Measurements from ENCODE around the gene PCCA. TPM values are rescaled to one million over a fixed set of nuclear protein-coding genes. Genes with fewer than 3 reads are reported as not detected.

PCCA gene
- total RNA-seq, 1 experiment from 2014 or later = 8.9 TPM

GRCh38 chr13:100546713-100547405, 458.0 kb downstream of the PCCA start:
- CTCF ChIA-PET = no interaction called here
- Mint-ChIP-seq H3K27ac (ENCODE audit: unreplicated experiment) (no peak overlapping the region), H3K36me3 (ENCODE audit: insufficient read depth, unreplicated experiment) (no peaks in the 10 kb centered on the region), H3K27me3 (ENCODE audit: unreplicated experiment) (no peaks in the 10 kb centered on the region), H3K4me3 (ENCODE audit: low read depth, unreplicated experiment) (no peak overlapping the region), H3K9me3 (ENCODE audit: low read depth, unreplicated experiment) (no peaks in the 10 kb centered on the region), H3K4me1 (ENCODE audit: low read depth, unreplicated experiment) (no peaks in the 10 kb centered on the region)
- no peak for DNase-seq
- no peak for TF ChIP-seq CTCF (IDR thresholded peaks at IDR 0.05; ENCODE audit: unreplicated experiment)
- intact Hi-C loops (cut with micrococcal nuclease; ENCODE audit: unreplicated experiment) = no loop called here
- no TSS peak for BruUV-seq (replicated peaks)

GRCh38 chr13:100547791-100548201, 458.9 kb downstream of the PCCA start:
- CTCF ChIA-PET = no interaction called here
- Mint-ChIP-seq H3K4me3 (ENCODE audit: low read depth, unreplicated experiment) (no peak overlapping the region), H3K4me1 (ENCODE audit: low read depth, unreplicated experiment) (no peaks in the 10 kb centered on the region), H3K9me3 (ENCODE audit: low read depth, unreplicated experiment) (no peaks in the 10 kb centered on the region), H3K27me3 (ENCODE audit: unreplicated experiment) (no peaks in the 10 kb centered on the region), H3K36me3 (ENCODE audit: insufficient read depth, unreplicated experiment) (no peaks in the 10 kb centered on the region), H3K27ac (ENCODE audit: unreplicated experiment) (no peak overlapping the region)
- DNase-seq = no peak
- no TSS peak for BruUV-seq (replicated peaks)
- intact Hi-C loops (cut with micrococcal nuclease; ENCODE audit: unreplicated experiment) = no loop called here
- no peak for TF ChIP-seq CTCF (IDR thresholded peaks at IDR 0.05; ENCODE audit: unreplicated experiment)

GRCh38 chr13:100549316-100549715, 460.4 kb downstream of the PCCA start:
- Mint-ChIP-seq H3K4me3 (ENCODE audit: low read depth, unreplicated experiment) (no peak overlapping the region), H3K4me1 (ENCODE audit: low read depth, unreplicated experiment) (no peaks in the 10 kb centered on the region), H3K36me3 (ENCODE audit: insufficient read depth, unreplicated experiment) (no peaks in the 10 kb centered on the region), H3K27me3 (ENCODE audit: unreplicated experiment) (no peaks in the 10 kb centered on the region), H3K27ac (ENCODE audit: unreplicated experiment) (no peak overlapping the region), H3K9me3 (ENCODE audit: low read depth, unreplicated experiment) (no peaks in the 10 kb centered on the region)
- TF ChIP-seq CTCF (IDR thresholded peaks at IDR 0.05; ENCODE audit: unreplicated experiment) = no peak
- CTCF ChIA-PET = no interaction called here
- intact Hi-C loops (cut with micrococcal nuclease; ENCODE audit: unreplicated experiment) = no loop called here
- DNase-seq = no peak
- no TSS peak for BruUV-seq (replicated peaks)

- H3K4me3 Mint-ChIP-seq (ENCODE audit: low read depth, unreplicated experiment) = no peak overlapping the region
- H3K27ac Mint-ChIP-seq (ENCODE audit: unreplicated experiment) = no peak overlapping the region
- H3K9me3 Mint-ChIP-seq (ENCODE audit: low read depth, unreplicated experiment) = no peaks in the 10 kb centered on the region
- H3K27me3 Mint-ChIP-seq (ENCODE audit: unreplicated experiment) = no peaks in the 10 kb centered on the region
- H3K36me3 Mint-ChIP-seq (ENCODE audit: insufficient read depth, unreplicated experiment) = no peaks in the 10 kb centered on the region
- intact Hi-C loops (cut with micrococcal nuclease; ENCODE audit: unreplicated experiment) = no loop called here
- H3K4me1 Mint-ChIP-seq (ENCODE audit: low read depth, unreplicated experiment) = no peaks in the 10 kb centered on the region
- CTCF ChIA-PET = no interaction called here
- DNase-seq = no peak
- no TSS peak for BruUV-seq (replicated peaks)
- TF ChIP-seq CTCF (IDR thresholded peaks at IDR 0.05; ENCODE audit: unreplicated experiment) = no peak
These were observed 463.9 kb downstream of the PCCA start for GRCh38 chr13:100552755-100553154.
